HEK293T (cell line): ENCODE results near the gene MIGA2.

Experiments used
- CTCF ChIA-PET: fragments of 350-600 bp; formaldehyde crosslinking; extraction: SDS; loops from one replicate; lab custom pipeline; 2021; ENCODE audit warnings: antibody characterized with exemption, inconsistent platforms; lab: Yijun Ruan, JAX
- POLR2A ChIA-PET: fragments of 350-600 bp; formaldehyde crosslinking; extraction: SDS; loops from one replicate; lab custom pipeline; 2020; ENCODE audit warnings: antibody characterized with exemption, inconsistent platforms; lab: Yijun Ruan, JAX
- DNase-seq: peaks from one replicate; pipeline ENCODE4 v3.0.0; 2012; ENCODE audit warnings: mixed read lengths; ENCODE audit errors: extremely low spot score
- ARNT ChIP-seq: fragments of 450-650 bp; IDR thresholded peaks from 2 replicates; pipeline ENCODE4 v1.6.1; 2017; ENCODE audit warnings: mild to moderate bottlenecking
- BHLHE40 ChIP-seq: fragments of 450-650 bp; IDR thresholded peaks from 2 replicates; pipeline ENCODE4 v1.6.1; 2016; ENCODE audit warnings: mild to moderate bottlenecking, moderate library complexity, borderline replicate concordance
- CTBP1 ChIP-seq: fragments of 450-650 bp; IDR thresholded peaks from 2 replicates; pipeline ENCODE4 v1.6.1; 2016; ENCODE audit warnings: borderline replicate concordance
- ELF4 ChIP-seq: fragments of 450-650 bp; IDR thresholded peaks from 2 replicates; pipeline ENCODE4 v1.6.1; 2017; ENCODE audit warnings: antibody characterized with exemption
- FOXA1 ChIP-seq: fragments of 450-650 bp; IDR thresholded peaks from 2 replicates; pipeline ENCODE4 v1.6.1; 2016; ENCODE audit warnings: mild to moderate bottlenecking
- FOXK2 ChIP-seq: fragments of 450-650 bp; IDR thresholded peaks from 2 replicates; pipeline ENCODE4 v1.6.1; 2016; ENCODE audit warnings: mild to moderate bottlenecking
- FOXM1 ChIP-seq: fragments of 450-650 bp; IDR thresholded peaks from 2 replicates; pipeline ENCODE4 v1.6.1; 2017; ENCODE audit warnings: mild to moderate bottlenecking, borderline replicate concordance
- HDGF ChIP-seq: fragments of 450-650 bp; IDR thresholded peaks from 2 replicates; pipeline ENCODE4 v1.6.1; 2017; ENCODE audit warnings: antibody characterized with exemption, borderline replicate concordance
- L3MBTL2 ChIP-seq: fragments of 450-650 bp; conservative IDR thresholded peaks from 2 replicates; pipeline ENCODE4 v1.6.1; 2016; ENCODE audit warnings: mild to moderate bottlenecking
- LEF1 ChIP-seq: fragments of 450-650 bp; IDR thresholded peaks from 2 replicates; pipeline ENCODE4 v1.6.1; 2017; ENCODE audit warnings: mild to moderate bottlenecking, borderline replicate concordance
- NFRKB ChIP-seq: fragments of 450-650 bp; IDR thresholded peaks from 2 replicates; pipeline ENCODE4 v1.6.1; 2016; ENCODE audit warnings: mild to moderate bottlenecking, moderate library complexity
- PKNOX1 ChIP-seq: fragments of 450-650 bp; IDR thresholded peaks from 2 replicates; pipeline ENCODE4 v1.6.1; 2016
- SP1 ChIP-seq: fragments of 450-650 bp; IDR thresholded peaks from 2 replicates; pipeline ENCODE4 v1.6.1; 2017
- SUZ12 ChIP-seq: fragments of 450-650 bp; IDR thresholded peaks from 2 replicates; pipeline ENCODE4 v1.6.1; 2016; ENCODE audit warnings: mild to moderate bottlenecking
- TARDBP ChIP-seq: fragments of 450-650 bp; IDR thresholded peaks from 2 replicates; pipeline ENCODE4 v1.6.1; 2016
- ZNF384 ChIP-seq: fragments of 450-650 bp; IDR thresholded peaks from 2 replicates; pipeline ENCODE4 v1.6.1; 2016

MIGA2 gene

GRCh38 chr9:129005336-129005997 lies 31.0 kb upstream of the MIGA2 start:
- ChIA-PET CTCF (interaction anchor here (0.8 to 1.1 kb wide), 2 partner anchors 14 to 17 kb away, joined by 5 to 10 read pairs; no protein-coding TSS in a partner anchor), POLR2A (interaction anchor here (1.5 kb wide), 1 partner anchor 57 kb away, joined by 4 read pairs; no protein-coding TSS in a partner anchor)

GRCh38 chr9:129006328-129007034 lies 29.9 kb upstream of the MIGA2 start:
- DNase-seq, result peak; percentile 86
- TF ChIP-seq HDGF (no peak), FOXK2 (no peak), FOXA1 (no peak), PKNOX1 (no peak), CTBP1 (no peak), NFRKB (no peak), ARNT (no peak), BHLHE40 (no peak), TARDBP (no peak), LEF1 (no peak), SUZ12 (no peak), ELF4 (no peak), L3MBTL2 (no peak), FOXM1 (no peak), ZNF384 (no peak), SP1 (no peak)
- ChIA-PET CTCF (interaction anchor here (0.8 to 1.2 kb wide), 5 partner anchors 9 to 16 kb away, joined by 3 to 10 read pairs (median 4); no protein-coding TSS in a partner anchor), POLR2A (interaction anchor here (1.0 to 1.5 kb wide), 2 partner anchors 17 to 58 kb away, joined by 3 to 4 read pairs; no protein-coding TSS in a partner anchor)

More at GRCh38 chr9:129005336-129005997, 31.0 kb upstream of the MIGA2 start:
- DNase-seq, result no peak
- TF ChIP-seq FOXM1 (no peak), ZNF384 (no peak), CTBP1 (no peak), L3MBTL2 (no peak), SUZ12 (no peak), ARNT (no peak), SP1 (no peak), PKNOX1 (no peak), FOXK2 (no peak), TARDBP (no peak), HDGF (no peak), NFRKB (no peak), LEF1 (no peak), BHLHE40 (no peak), FOXA1 (no peak), ELF4 (no peak)

GRCh38 chr9:129007035-129007765 lies 29.2 kb upstream of the MIGA2 start:
- ChIA-PET CTCF (interaction anchor here (0.5 to 1.2 kb wide), 4 partner anchors 9 to 18 kb away, joined by 3 to 5 read pairs (median 4); no protein-coding TSS in a partner anchor), POLR2A (interaction anchor here (1.0 to 1.5 kb wide), 2 partner anchors 17 to 59 kb away, joined by 3 to 4 read pairs; no protein-coding TSS in a partner anchor)
- no peak for DNase-seq
- TF ChIP-seq BHLHE40 (no peak), LEF1 (no peak), ELF4 (no peak), TARDBP (no peak), SUZ12 (no peak), ZNF384 (no peak), CTBP1 (no peak), FOXM1 (no peak), L3MBTL2 (no peak)

- TF ChIP-seq PKNOX1, result no peak
- no peak for TF ChIP-seq NFRKB
- no peak for TF ChIP-seq FOXA1
- TF ChIP-seq FOXM1, result no peak
- no peak for TF ChIP-seq FOXK2
- no peak for TF ChIP-seq ELF4
- TF ChIP-seq BHLHE40, result no peak
- no peak for TF ChIP-seq L3MBTL2
- no peak for TF ChIP-seq ARNT
- TF ChIP-seq SP1, result no peak
- TF ChIP-seq HDGF, result no peak
- TF ChIP-seq CTBP1, result no peak
- no peak for TF ChIP-seq LEF1
- no peak for DNase-seq
- ChIA-PET POLR2A (interaction anchor here (0.8 kb wide), 1 partner anchor 190 kb away, joined by 3 read pairs; the partner anchor contains the start of gene ENDOG), CTCF (interaction anchor here (0.5 to 1.2 kb wide), 4 partner anchors 8 to 18 kb away, joined by 3 to 5 read pairs (median 4); no protein-coding TSS in a partner anchor)
Observed at GRCh38 chr9:129007766-129008468, 28.5 kb upstream of the MIGA2 start.
